CD14-positive monocyte (primary cell): Measurements from ENCODE around the gene DLL3. TPM values are rescaled to one million over a fixed set of nuclear protein-coding genes. Genes with fewer than 3 reads are reported as not detected.

Experiments
- DNase-seq, 3 donors: peaks; one replicate each; pipeline ENCODE4 v3.0.0-alpha.2; 2011 to 2022
- H2AFZ ChIP-seq: 2 replicates; pipeline ENCODE4 v1.6.0; 2012; ENCODE audit warnings: mild to moderate bottlenecking, low read depth, low read length, inconsistent platforms; ENCODE audit not compliant: insufficient read depth, poor library complexity, severe bottlenecking
- H3K27ac ChIP-seq, 2 donors: 1 replicate in 1 of 2; 2 replicates in 1 of 2; pipeline ENCODE4 v1.5.1; 2012 to 2013; ENCODE audit warnings: low read length in 2 of 2, control low read depth in 1 of 2, inconsistent platforms in 1 of 2, low read depth in 1 of 2, mild to moderate bottlenecking in 1 of 2
- H3K27me3 ChIP-seq, 2 donors: one replicate each; pipeline versions ENCODE4 v1.6.0 to v1.6.1; 2011 to 2013; ENCODE audit warnings: low read length in 2 of 2; ENCODE audit not compliant: control insufficient read depth in 2 of 2, insufficient read depth in 2 of 2
- H3K36me3 ChIP-seq, 2 donors: replicated peaks in 1 of 2; 1 replicate in 1 of 2; 2 replicates in 1 of 2; pipeline versions ENCODE4 v1.5.1 to v1.6.1; 2012 to 2013; ENCODE audit warnings: low read length in 2 of 2, control low read depth in 1 of 2, inconsistent platforms in 1 of 2, mild to moderate bottlenecking in 1 of 2; ENCODE audit not compliant: insufficient read depth in 2 of 2, control insufficient read depth in 1 of 2
- H3K4me1 ChIP-seq, 2 donors: 1 replicate in 1 of 2; 2 replicates in 1 of 2; pipeline versions ENCODE4 v1.5.1 to v1.6.1; 2012 to 2013; ENCODE audit warnings: low read length in 2 of 2, control low read depth in 1 of 2, inconsistent platforms in 1 of 2, mild to moderate bottlenecking in 1 of 2, moderate library complexity in 1 of 2; ENCODE audit not compliant: insufficient read depth in 2 of 2, control insufficient read depth in 1 of 2
- H3K4me2 ChIP-seq: replicated peaks from 2 replicates; pipeline ENCODE3; 2012; ENCODE audit warnings: low read length, moderate library complexity, mild to moderate bottlenecking; ENCODE audit not compliant: poor library complexity, severe bottlenecking; ENCODE audit errors: extremely low read depth
- H3K4me3 ChIP-seq, 3 experiments: fragments of 200-600 bp in 1 of 3; sonication (generic) in 1 of 3; replicated peaks in 1 of 3; 1 replicate in 2 of 3; 2 replicates in 1 of 3; pipeline ENCODE4 v1.5.1; 2011 to 2013; ENCODE audit warnings: low read length in 3 of 3, mild to moderate bottlenecking in 3 of 3, control low read depth in 2 of 3, low read depth in 2 of 3, inconsistent platforms in 1 of 3, moderate library complexity in 1 of 3
- H3K79me2 ChIP-seq: 2 replicates; pipeline ENCODE4 v1.6.0; 2012; ENCODE audit warnings: mild to moderate bottlenecking, control low read depth, inconsistent platforms, low read length, moderate library complexity; ENCODE audit not compliant: insufficient read depth
- H3K9ac ChIP-seq: 2 replicates; pipeline ENCODE4 v1.6.0; 2017; ENCODE audit warnings: low read length, mild to moderate bottlenecking; ENCODE audit not compliant: insufficient read depth, poor library complexity, severe bottlenecking
- H3K9me3 ChIP-seq, 2 donors: replicated peaks in 1 of 2; 1 replicate in 1 of 2; 2 replicates in 1 of 2; pipeline versions ENCODE4 v1.5.1 to v1.6.1; 2012 to 2013; ENCODE audit warnings: low read length in 2 of 2, control low read depth in 1 of 2; ENCODE audit not compliant: control insufficient read depth in 1 of 2, insufficient read depth in 1 of 2
- H4K20me1 ChIP-seq: 2 replicates; pipeline ENCODE4 v1.6.0; 2012; ENCODE audit warnings: mild to moderate bottlenecking, low read length, control low read depth, moderate library complexity; ENCODE audit not compliant: insufficient read depth
- H3K27ac Mint-ChIP-seq, 7 donors: one replicate each; pipeline ENCODE4 v1.8.0; 2020; ENCODE audit warnings: mild to moderate bottlenecking in 7 of 7, mixed read lengths in 7 of 7, moderate library complexity in 6 of 7, inconsistent platforms in 2 of 7
- H3K27me3 Mint-ChIP-seq, 3 donors: one replicate each; pipeline ENCODE4 v1.8.0; 2021 to 2022; ENCODE audit warnings: low read depth in 3 of 3, mild to moderate bottlenecking in 3 of 3, mixed read lengths in 3 of 3, moderate library complexity in 3 of 3, inconsistent platforms in 1 of 3
- H3K36me3 Mint-ChIP-seq, 2 donors: one replicate each; pipeline ENCODE4 v1.8.0; 2020; ENCODE audit warnings: mixed read lengths in 2 of 2, inconsistent platforms in 1 of 2, mild to moderate bottlenecking in 1 of 2
- H3K4me1 Mint-ChIP-seq: one replicate; pipeline ENCODE4 v1.8.0; 2020; ENCODE audit warnings: mild to moderate bottlenecking, mixed read lengths
- H3K4me3 Mint-ChIP-seq, 2 donors: one replicate each; pipeline ENCODE4 v1.8.0; 2020; ENCODE audit warnings: mild to moderate bottlenecking in 2 of 2, mixed read lengths in 2 of 2, moderate library complexity in 1 of 2
- H3K9me3 Mint-ChIP-seq, 7 donors: one replicate each; pipeline ENCODE4 v1.8.0; 2020 to 2022; ENCODE audit warnings: mixed read lengths in 7 of 7, mild to moderate bottlenecking in 6 of 7, moderate library complexity in 6 of 7, inconsistent platforms in 2 of 7
- WGBS: methylation state at CpG from one replicate; pipeline ENCODE4 v1.1.5; 2013; ENCODE audit warnings: missing lambda C conversion rate; ENCODE audit not compliant: insufficient coverage; 5-methylcytosine and 5-hydroxymethylcytosine counted together
- intact Hi-C, 2 donors: fragments of 100-400 bp; cut with micrococcal nuclease; formaldehyde crosslinking; loops; one replicate each; pipeline versions ENCODE4 v1.15.0 to v1.15.1; 2023
- polyA plus RNA-seq, 3 donors: library from polyadenylated mRNA; depleted of rRNA in 1 of 3; unstranded in 2 of 3; stranded (reverse) in 1 of 3; fragments of 300-500 nt in 2 of 3; fragments of >200 nt in 1 of 3; fragmentation: Illumina TruSeq in 2 of 3; gene quantifications; 1 replicate in 2 of 3; 2 replicates in 1 of 3; pipeline ENCODE4 v1.2.3, GENCODE V29; 2012 to 2021
- TF ChIP-seq, protein P1 (sequence below): fragments of 200-600 bp; IDR thresholded peaks from one replicate; pipeline ENCODE4 v1.8.0; 2022; ENCODE audit warnings: antibody characterized with exemption, mild to moderate bottlenecking

DLL3 gene
- polyA plus RNA-seq, 3 donors = not detected

DNA sequence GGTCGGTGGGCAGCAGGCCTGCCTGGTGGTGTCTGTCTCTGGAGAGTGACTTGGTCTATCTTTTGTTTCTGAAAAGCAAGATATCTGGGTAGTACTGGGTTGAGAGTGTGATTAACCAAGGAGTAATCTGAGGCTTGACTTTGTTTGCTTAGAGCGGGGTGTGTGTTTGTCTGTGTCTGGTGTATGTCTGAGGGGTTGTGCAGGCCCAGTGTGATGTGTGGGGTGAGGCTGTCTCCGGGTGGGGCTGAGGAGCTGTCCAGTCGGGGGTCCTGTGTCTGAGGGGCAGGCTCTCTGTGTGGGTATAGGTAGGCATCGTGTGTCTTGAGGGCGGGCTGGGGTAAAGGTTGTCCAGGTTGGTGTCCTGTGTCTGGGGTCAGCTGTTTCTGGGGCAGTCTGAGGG lies 29.2 kb upstream of the DLL3 start:
- H3K9ac ChIP-seq = no peak overlapping the region
- H3K36me3 Mint-ChIP-seq = peaks cover 90 to 95% of the 10 kb centered on the region in 2 donors
- TF ChIP-seq, protein P1, sequence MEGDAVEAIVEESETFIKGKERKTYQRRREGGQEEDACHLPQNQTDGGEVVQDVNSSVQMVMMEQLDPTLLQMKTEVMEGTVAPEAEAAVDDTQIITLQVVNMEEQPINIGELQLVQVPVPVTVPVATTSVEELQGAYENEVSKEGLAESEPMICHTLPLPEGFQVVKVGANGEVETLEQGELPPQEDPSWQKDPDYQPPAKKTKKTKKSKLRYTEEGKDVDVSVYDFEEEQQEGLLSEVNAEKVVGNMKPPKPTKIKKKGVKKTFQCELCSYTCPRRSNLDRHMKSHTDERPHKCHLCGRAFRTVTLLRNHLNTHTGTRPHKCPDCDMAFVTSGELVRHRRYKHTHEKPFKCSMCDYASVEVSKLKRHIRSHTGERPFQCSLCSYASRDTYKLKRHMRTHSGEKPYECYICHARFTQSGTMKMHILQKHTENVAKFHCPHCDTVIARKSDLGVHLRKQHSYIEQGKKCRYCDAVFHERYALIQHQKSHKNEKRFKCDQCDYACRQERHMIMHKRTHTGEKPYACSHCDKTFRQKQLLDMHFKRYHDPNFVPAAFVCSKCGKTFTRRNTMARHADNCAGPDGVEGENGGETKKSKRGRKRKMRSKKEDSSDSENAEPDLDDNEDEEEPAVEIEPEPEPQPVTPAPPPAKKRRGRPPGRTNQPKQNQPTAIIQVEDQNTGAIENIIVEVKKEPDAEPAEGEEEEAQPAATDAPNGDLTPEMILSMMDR = no peak
- no peaks in the 10 kb centered on the region for H3K79me2 ChIP-seq
- H3K4me1 ChIP-seq = no peaks in the 10 kb centered on the region
- H3K4me3 ChIP-seq = no peak overlapping the region
- peaks cover 24% of the 10 kb centered on the region for H4K20me1 ChIP-seq
- H3K4me2 ChIP-seq = no peak overlapping the region
- no peaks in the 10 kb centered on the region for H3K27me3 Mint-ChIP-seq
- intact Hi-C loops = no loop called here
- H3K9me3 Mint-ChIP-seq = no peaks in the 10 kb centered on the region
- H3K27ac ChIP-seq = no peak overlapping the region
- no peak overlapping the region for H3K4me3 Mint-ChIP-seq
- DNase-seq = no peak
- peaks cover 97 to 100% of the 10 kb centered on the region in 2 donors for H3K36me3 ChIP-seq
- 95% methylated on average over 6 of the region's 6 CpGs for WGBS
- H3K4me1 Mint-ChIP-seq = no peaks in the 10 kb centered on the region
- H3K27ac Mint-ChIP-seq = peak overlapping the region in 2 of 7 donors; percentile 2 to 13
- H2AFZ ChIP-seq = no peak overlapping the region
- H3K9me3 ChIP-seq = no peaks in the 10 kb centered on the region
- no peaks in the 10 kb centered on the region for H3K27me3 ChIP-seq

DNA sequence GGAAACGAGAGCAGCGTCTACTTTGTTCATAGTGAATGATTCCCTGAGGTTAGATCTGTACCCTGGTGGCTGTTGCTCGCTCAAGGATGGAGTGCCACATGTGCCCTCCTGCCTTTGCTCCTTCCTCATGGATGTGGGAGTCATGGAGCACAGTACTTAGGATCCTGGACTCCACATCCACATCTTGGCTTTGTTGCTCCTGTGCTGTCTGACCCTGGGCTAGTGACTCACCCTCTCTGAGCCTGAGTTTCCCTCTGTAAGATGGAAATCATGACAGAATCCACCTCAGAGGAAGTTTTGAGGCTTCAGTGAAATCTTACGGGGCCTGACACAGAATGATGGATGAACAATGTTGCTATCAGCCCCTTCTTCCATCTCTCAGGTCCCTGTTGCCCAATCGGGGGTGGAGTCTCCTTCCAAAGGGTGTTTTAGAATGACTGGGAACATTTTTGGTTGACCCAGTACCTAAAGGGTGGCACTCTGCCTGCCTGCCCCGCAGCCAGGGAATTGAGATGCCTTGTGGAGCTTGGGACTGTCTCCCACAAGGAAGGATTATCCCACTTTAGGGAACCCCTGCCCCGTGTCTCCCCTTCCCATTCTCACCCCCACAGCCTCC lies 27.9 kb upstream of the DLL3 start:
- no peaks in the 10 kb centered on the region for H3K9me3 Mint-ChIP-seq

More for the DNA sequence above, 27.9 kb upstream of the DLL3 start:
- no peak overlapping the region for H3K27ac ChIP-seq
- intact Hi-C loops = loop anchor here in 1 of 2 donors (5.0 kb wide), 1 partner anchor 61 kb away; the partner anchor contains the start of gene EID2B
- no peaks in the 10 kb centered on the region for H3K79me2 ChIP-seq
- Mint-ChIP-seq H3K4me3 (no peak overlapping the region), H3K4me1 (no peaks in the 10 kb centered on the region), H3K27me3 (no peaks in the 10 kb centered on the region), H3K36me3 (peaks cover 88 to 95% of the 10 kb centered on the region in 2 donors), H3K27ac (peak overlapping the region in 3 of 7 donors; percentile 16 to 76 (median 41))
- H3K27me3 ChIP-seq = no peaks in the 10 kb centered on the region
- 88% methylated on average over 1 of the region's 7 CpGs for WGBS
- no peak overlapping the region for H3K9ac ChIP-seq
- peaks cover 18% of the 10 kb centered on the region for H4K20me1 ChIP-seq
- H3K36me3 ChIP-seq = peaks cover 92 to 100% of the 10 kb centered on the region in 2 donors
- TF ChIP-seq, protein P1 = no peak
- no peak for DNase-seq
- H2AFZ ChIP-seq = no peak overlapping the region
- H3K9me3 ChIP-seq = no peaks in the 10 kb centered on the region
- no peaks in the 10 kb centered on the region for H3K4me1 ChIP-seq
- no peak overlapping the region for H3K4me2 ChIP-seq
- H3K4me3 ChIP-seq = no peak overlapping the region
